Measurements from ENCODE around the gene FHL2. TPM values are rescaled to one million over a fixed set of nuclear protein-coding genes. Genes with fewer than 3 reads are reported as not detected.

Gene FHL2
- total RNA-seq, 4 donors from 2014 or later = 53.7 to 99.2 (median 71.6) TPM

DNA sequence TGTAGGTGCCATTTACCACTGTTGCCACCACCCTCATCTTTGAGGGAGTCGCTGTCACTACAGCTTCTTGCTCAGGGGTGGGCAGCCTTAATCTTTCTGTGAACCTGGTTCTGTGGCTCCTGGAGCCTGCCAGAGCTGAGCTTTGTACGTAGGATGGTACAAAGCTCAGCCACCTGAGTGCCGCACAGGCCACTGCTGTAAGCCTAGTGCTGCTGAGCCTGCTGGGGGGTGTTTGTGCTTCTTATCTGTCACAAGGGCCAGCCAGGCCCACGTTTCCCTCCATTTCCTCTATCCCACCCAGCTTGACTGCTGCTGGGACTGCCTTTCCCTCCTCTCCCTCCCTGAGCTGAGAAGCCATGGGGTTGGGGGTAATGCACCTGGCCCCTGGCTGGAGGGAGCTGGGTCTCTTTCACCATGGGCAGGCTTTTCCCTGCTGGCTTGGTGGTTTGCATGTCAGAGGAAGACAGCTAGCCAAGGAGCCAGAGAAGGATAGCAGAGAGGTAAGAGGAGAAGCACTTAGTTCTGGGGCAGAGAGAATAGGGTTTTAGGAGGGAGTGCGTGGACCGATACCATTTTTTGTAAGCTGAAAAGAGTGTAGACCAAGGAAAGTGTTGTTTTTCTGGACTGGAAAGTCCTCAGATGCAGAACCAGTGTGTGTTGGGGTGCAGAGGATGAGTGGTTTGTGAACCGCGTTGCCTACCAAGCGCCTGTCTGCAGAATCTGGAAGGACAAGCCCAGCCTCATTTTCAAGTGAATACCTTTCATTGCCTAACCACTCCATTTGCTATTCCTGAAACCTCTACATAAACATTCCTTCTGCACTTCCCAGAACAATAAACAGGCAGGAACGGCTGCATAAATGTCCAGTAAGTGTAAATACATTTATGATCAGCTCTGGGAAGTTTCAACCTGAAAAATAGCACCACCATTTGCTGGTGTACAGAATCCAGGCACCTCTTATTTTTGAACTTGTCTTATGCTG lies 45.1 kb upstream of the FHL2 start:
- no peak overlapping the region for H3K27ac ChIP-seq
- 67 to 71% methylated on average over 10 of the region's 10 CpGs for WGBS, 2 donors

DNA sequence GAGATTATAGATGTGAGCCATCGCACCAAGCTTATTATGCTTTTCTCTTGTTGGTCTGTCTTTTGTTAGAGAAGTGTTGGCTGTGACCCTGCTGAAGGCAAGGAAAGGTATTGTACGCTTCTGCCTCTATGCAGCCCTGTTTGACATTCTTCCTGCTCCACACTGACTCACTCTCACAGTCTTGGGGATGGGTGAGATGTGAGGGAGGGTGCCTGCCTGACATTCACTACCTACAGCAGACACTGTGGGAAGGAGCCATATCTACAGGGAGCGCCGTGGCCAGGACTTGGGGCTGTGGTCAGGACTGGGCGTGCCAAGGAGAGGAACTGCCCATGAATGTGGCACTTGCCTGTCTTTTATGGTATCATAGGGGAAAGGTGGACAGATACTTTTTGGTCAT lies 43.9 kb upstream of the FHL2 start:
- no peaks in the 10 kb centered on the region for H3K36me3 ChIP-seq
- H3K9me3 ChIP-seq = no peaks in the 10 kb centered on the region
- 93% methylated on average over 5 of the region's 5 CpGs for WGBS, 2 donors
- H3K4me3 ChIP-seq = no peak overlapping the region
- H3K27ac ChIP-seq = no peak overlapping the region
- no peak for DNase-seq (ENCODE audit: low spot score in 2 of 2)
- TF ChIP-seq EP300 (IDR thresholded peaks at IDR 0.05) = no peak
- no peak for TF ChIP-seq POLR2A (IDR thresholded peaks at IDR 0.05)
- TF ChIP-seq, protein P1, sequence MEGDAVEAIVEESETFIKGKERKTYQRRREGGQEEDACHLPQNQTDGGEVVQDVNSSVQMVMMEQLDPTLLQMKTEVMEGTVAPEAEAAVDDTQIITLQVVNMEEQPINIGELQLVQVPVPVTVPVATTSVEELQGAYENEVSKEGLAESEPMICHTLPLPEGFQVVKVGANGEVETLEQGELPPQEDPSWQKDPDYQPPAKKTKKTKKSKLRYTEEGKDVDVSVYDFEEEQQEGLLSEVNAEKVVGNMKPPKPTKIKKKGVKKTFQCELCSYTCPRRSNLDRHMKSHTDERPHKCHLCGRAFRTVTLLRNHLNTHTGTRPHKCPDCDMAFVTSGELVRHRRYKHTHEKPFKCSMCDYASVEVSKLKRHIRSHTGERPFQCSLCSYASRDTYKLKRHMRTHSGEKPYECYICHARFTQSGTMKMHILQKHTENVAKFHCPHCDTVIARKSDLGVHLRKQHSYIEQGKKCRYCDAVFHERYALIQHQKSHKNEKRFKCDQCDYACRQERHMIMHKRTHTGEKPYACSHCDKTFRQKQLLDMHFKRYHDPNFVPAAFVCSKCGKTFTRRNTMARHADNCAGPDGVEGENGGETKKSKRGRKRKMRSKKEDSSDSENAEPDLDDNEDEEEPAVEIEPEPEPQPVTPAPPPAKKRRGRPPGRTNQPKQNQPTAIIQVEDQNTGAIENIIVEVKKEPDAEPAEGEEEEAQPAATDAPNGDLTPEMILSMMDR (IDR thresholded peaks at IDR 0.05) = no peak
- H3K27me3 ChIP-seq = no peaks in the 10 kb centered on the region
- H3K4me1 ChIP-seq = peaks cover 0 to 11% (median 0%) of the 10 kb centered on the region in 4 donors

More for the DNA sequence above, 45.1 kb upstream of the FHL2 start:
- no peaks in the 10 kb centered on the region for H3K36me3 ChIP-seq
- TF ChIP-seq EP300 (IDR thresholded peaks at IDR 0.05) = no peak
- TF ChIP-seq, protein P1 (IDR thresholded peaks at IDR 0.05) = no peak
- TF ChIP-seq POLR2A (IDR thresholded peaks at IDR 0.05) = no peak
- no peaks in the 10 kb centered on the region for H3K27me3 ChIP-seq
- no peaks in the 10 kb centered on the region for H3K4me1 ChIP-seq
- no peaks in the 10 kb centered on the region for H3K9me3 ChIP-seq
- no peak for DNase-seq (ENCODE audit: low spot score in 2 of 2)
- H3K4me3 ChIP-seq = no peak overlapping the region

DNA sequence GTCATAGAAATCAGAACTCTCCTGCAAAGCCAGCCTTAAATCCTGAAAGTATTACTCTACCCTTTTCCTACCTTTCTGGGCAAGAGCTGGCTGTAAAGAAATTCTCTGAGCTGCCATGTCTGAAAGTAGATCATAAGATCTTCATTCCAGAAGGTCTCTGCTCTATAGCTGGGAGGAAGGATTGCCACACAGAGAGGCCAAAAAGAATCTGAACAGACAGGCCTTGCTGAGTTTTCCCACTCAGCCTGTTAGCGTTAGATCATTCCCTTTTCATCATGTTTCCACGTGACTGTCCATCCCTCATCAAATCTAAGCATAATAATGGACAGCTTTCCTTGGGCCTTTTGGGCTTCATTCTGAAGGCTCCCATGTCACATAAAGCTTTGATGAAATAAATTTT lies 43.2 kb upstream of the FHL2 start:
- Histone ChIP-seq H3K9me3 (no peaks in the 10 kb centered on the region), H3K27ac (no peak overlapping the region), H3K4me3 (no peak overlapping the region), H3K36me3 (no peaks in the 10 kb centered on the region), H3K27me3 (no peaks in the 10 kb centered on the region), H3K4me1 (peaks cover 0 to 12% (median 0%) of the 10 kb centered on the region in 4 donors)
- DNase-seq (ENCODE audit: low spot score in 2 of 2) = no peak
- 86 to 95% methylated on average over 2 of the region's 2 CpGs for WGBS, 2 donors
- TF ChIP-seq EP300 (IDR thresholded peaks at IDR 0.05) = no peak
- TF ChIP-seq, protein P1 (IDR thresholded peaks at IDR 0.05) = no peak
- no peak for TF ChIP-seq POLR2A (IDR thresholded peaks at IDR 0.05)

DNA sequence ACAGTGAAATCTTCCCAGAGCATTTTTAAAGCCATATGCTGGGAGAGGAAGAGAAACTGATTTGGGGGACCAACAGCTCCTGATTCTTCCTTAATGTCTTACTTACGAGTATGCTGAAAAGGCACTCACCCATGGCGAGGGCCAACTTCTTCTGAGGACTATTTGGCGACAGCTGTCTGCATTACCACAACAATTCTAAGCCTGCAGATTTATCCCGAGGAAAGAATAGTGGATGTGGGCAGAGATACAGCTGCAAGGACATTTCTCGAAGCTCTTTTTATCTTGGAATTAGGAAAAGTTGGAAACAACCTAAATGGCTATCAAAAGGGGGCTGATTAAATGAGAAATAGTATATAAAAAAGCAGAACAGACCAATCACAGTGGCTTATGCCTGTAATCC lies 40.3 kb upstream of the FHL2 start:
- no peaks in the 10 kb centered on the region for H3K9me3 ChIP-seq
- peaks cover 0 to 12% (median 0%) of the 10 kb centered on the region in 4 donors for H3K4me1 ChIP-seq
- no peak overlapping the region for H3K27ac ChIP-seq
- no peak for DNase-seq (ENCODE audit: low spot score in 2 of 2)
- no peaks in the 10 kb centered on the region for H3K36me3 ChIP-seq
- no peaks in the 10 kb centered on the region for H3K27me3 ChIP-seq
- TF ChIP-seq, protein P1 (IDR thresholded peaks at IDR 0.05) = no peak
- no peak overlapping the region for H3K4me3 ChIP-seq
- 60 to 65% methylated on average over 5 of the region's 5 CpGs for WGBS, 2 donors
